ENCODE measurements around the gene KPNA2. TPM values are rescaled to one million over a fixed set of nuclear protein-coding genes. Genes with fewer than 3 reads are reported as not detected.

Gene KPNA2
- total and polyA plus RNA-seq, 10 of the 15 experiments (the other 5 are each of a cell fraction or from before 2014, with no cell fraction given) = 202 to 731 (median 283) TPM

DNA sequence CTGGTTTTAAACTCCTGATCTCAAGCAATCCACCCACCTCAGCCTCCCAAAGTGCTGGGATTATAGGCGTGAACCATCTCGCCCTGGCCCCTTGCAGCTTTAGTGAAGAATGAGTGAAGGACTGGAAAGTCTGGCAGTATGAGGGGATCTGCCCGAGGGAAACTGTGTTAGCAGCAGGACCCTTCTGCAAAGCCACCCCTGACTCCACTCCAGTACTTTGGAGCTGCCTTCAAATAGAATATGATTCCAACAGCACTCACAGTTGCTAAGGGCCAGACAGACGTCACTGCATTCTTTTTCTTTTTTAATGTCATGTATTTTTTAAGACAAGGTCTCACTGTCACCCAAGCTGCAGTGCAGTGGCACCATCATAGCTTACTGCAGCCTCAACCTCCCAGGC, 52.3 kb downstream of the KPNA2 start:
- FAIRE-seq = no peak
- Histone ChIP-seq H3K27me3 (replicated peaks in 1 of 2; ENCODE audit: control insufficient read depth in 2 of 2, insufficient read depth in 2 of 2, low read length in 1 of 2) (no peaks in the 10 kb centered on the region), H3K4me1 (ENCODE audit: control insufficient read depth, insufficient read depth, low read length) (peaks cover 29% of the 10 kb centered on the region), H4K20me1 (ENCODE audit: control insufficient read depth, insufficient read depth) (no peaks in the 10 kb centered on the region), H3K9me3 (replicated peaks; ENCODE audit: control insufficient read depth, insufficient read depth, low read length) (no peaks in the 10 kb centered on the region), H3K36me3 (ENCODE audit: control insufficient read depth in 2 of 2, insufficient read depth in 2 of 2, low read length in 1 of 2) (no peaks in the 10 kb centered on the region), H3K4me2 (ENCODE audit: control insufficient read depth, insufficient read depth) (no peak overlapping the region), H3K4me3 (no peak overlapping the region), H2AFZ (ENCODE audit: control insufficient read depth, low read depth, low read length) (no peak overlapping the region), H3K27ac (ENCODE audit: control insufficient read depth, insufficient read depth) (no peak overlapping the region), H3K9ac (ENCODE audit: control insufficient read depth, insufficient read depth, low read length) (no peak overlapping the region), H3K79me2 (ENCODE audit: control insufficient read depth, insufficient read depth, low read length) (no peaks in the 10 kb centered on the region)
- CTCF ChIA-PET = no interaction called here
- WGBS (ENCODE audit: insufficient coverage, insufficient replicate concordance, low lambda C conversion rate, missing lambda C conversion rate) = 86% methylated on average over 4 of the region's 4 CpGs
- no peak for ATAC-seq
- in situ Hi-C loops (cut with MboI) (no loop called here), intact Hi-C loops (cut with micrococcal nuclease; ENCODE audit: unreplicated experiment) (no loop called here)
- TF ChIP-seq, protein P1, sequence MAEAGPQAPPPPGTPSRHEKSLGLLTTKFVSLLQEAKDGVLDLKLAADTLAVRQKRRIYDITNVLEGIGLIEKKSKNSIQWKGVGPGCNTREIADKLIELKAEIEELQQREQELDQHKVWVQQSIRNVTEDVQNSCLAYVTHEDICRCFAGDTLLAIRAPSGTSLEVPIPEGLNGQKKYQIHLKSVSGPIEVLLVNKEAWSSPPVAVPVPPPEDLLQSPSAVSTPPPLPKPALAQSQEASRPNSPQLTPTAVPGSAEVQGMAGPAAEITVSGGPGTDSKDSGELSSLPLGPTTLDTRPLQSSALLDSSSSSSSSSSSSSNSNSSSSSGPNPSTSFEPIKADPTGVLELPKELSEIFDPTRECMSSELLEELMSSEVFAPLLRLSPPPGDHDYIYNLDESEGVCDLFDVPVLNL (IDR thresholded peaks at IDR 0.05; ENCODE audit: low read depth, low read length) = no peak
- TF ChIP-seq ESRRA (IDR thresholded peaks at IDR 0.05; ENCODE audit: low read length) (no peak), NRF1 (conservative IDR thresholded peaks at IDR 0.05; ENCODE audit: low read depth, low read length) (no peak), KLF5 (IDR thresholded peaks at IDR 0.05; ENCODE audit: partially characterized antibody) (no peak), SMARCA5 (IDR thresholded peaks at IDR 0.05) (no peak), CHD2 (IDR thresholded peaks at IDR 0.05; ENCODE audit: borderline replicate concordance, low read depth, low read length) (no peak), KDM1A (IDR thresholded peaks at IDR 0.05; ENCODE audit: borderline replicate concordance) (no peak), ZNF622 (IDR thresholded peaks at IDR 0.05) (no peak), KAT2A (conservative IDR thresholded peaks at IDR 0.05; ENCODE audit: control insufficient read depth, low read depth, low read length) (no peak), EED (IDR thresholded peaks at IDR 0.05; ENCODE audit: low read depth) (no peak)
- RAD21 ChIA-PET (ENCODE audit: unreplicated experiment) = no interaction called here
- no TSS peak for BruUV-seq (replicated peaks)
- POLR2A ChIA-PET = interaction anchor here (1.0 kb wide), 1 partner anchor 50 kb away, joined by 3 read pairs; no protein-coding TSS in a partner anchor
- DNase-seq (ENCODE audit: low read depth, low spot score) = no peak
- SMC1A ChIA-PET (ENCODE audit: uncharacterized antibody, unreplicated experiment) = interaction anchor here (1.7 kb wide), 1 partner anchor 12 kb away, joined by 3 read pairs; no protein-coding TSS in a partner anchor

Measured in GM12878 (cell line).